ENCODE measurements around the gene GRHPR.

GRCh38 chr9:37372839-37373238, 49.7 kb upstream of the GRHPR start:
- TF ChIP-seq ZNF280D (tag by site-specific recombination; IDR thresholded peaks at IDR 0.05): no peak
- TF ChIP-seq CTCF (tag by site-specific recombination; IDR thresholded peaks at IDR 0.05): no peak
- TF ChIP-seq ZNF362 (tag by site-specific recombination; IDR thresholded peaks at IDR 0.05): no peak
- no peak for TF ChIP-seq ZNF184 (tag by site-specific recombination; IDR thresholded peaks at IDR 0.05)
- no peak for TF ChIP-seq ZNF416 (tag by site-specific recombination; IDR thresholded peaks at IDR 0.05)
- no peak for TF ChIP-seq ZNF354C (tag by site-specific recombination; IDR thresholded peaks at IDR 0.05; ENCODE audit: borderline replicate concordance, low read depth)
- TF ChIP-seq ZIC2 (tag by site-specific recombination; IDR thresholded peaks at IDR 0.05): no peak
- TF ChIP-seq IKZF3 (tag by site-specific recombination; IDR thresholded peaks at IDR 0.05): no peak
- no peak for TF ChIP-seq ZNF561 (tag by site-specific recombination; IDR thresholded peaks at IDR 0.05; ENCODE audit: borderline replicate concordance)
- no peak for TF ChIP-seq GLIS1 (tag by site-specific recombination; IDR thresholded peaks at IDR 0.05)
- TF ChIP-seq ZNF114 (tag by site-specific recombination; IDR thresholded peaks at IDR 0.05): no peak
